ENCODE measurements around the gene HSPA5.

The HSPA5 gene

GRCh38 chr9:125255781-125256391 is 14.7 kb upstream of the HSPA5 start:
- no CpG with 5 or more reads among the region's 2 CpGs for WGBS (ENCODE audit: extremely low coverage, insufficient coverage, low lambda C conversion rate)

GRCh38 chr9:125254231-125254630 is 13.1 kb upstream of the HSPA5 start:
- Histone ChIP-seq H3K23ac (ENCODE audit: low read length) (no peak overlapping the region), H2BK120ac (ENCODE audit: low read depth, low read length) (no peak overlapping the region), H3K79me1 (ENCODE audit: low read length) (no peaks in the 10 kb centered on the region), H3K4me3 (ENCODE audit: low read length) (no peak overlapping the region), H3K27me3 (ENCODE audit: insufficient read depth, low read length, poor library complexity) (no peaks in the 10 kb centered on the region), H4K5ac (ENCODE audit: low read length) (no peak overlapping the region), H3K56ac (ENCODE audit: low read length) (no peak overlapping the region), H2AK5ac (ENCODE audit: low read length) (no peak overlapping the region), H2BK5ac (ENCODE audit: low read length) (no peak overlapping the region), H3K4me2 (ENCODE audit: low read length) (no peak overlapping the region), H3K4me1 (ENCODE audit: control insufficient read depth, low read depth, low read length) (no peaks in the 10 kb centered on the region), H3K9ac (ENCODE audit: low read length) (no peak overlapping the region), H3K27ac (ENCODE audit: low read depth, low read length) (no peak overlapping the region), H4K8ac (ENCODE audit: low read depth, low read length) (no peak overlapping the region), H3K4ac (ENCODE audit: low read depth, low read length) (no peak overlapping the region), H3K36me3 (ENCODE audit: control insufficient read depth, insufficient read depth, low read length) (no peaks in the 10 kb centered on the region), H2BK15ac (replicated peaks; ENCODE audit: low read depth) (no peak overlapping the region), H3K18ac (ENCODE audit: low read length) (no peak overlapping the region), H3K79me2 (ENCODE audit: control insufficient read depth, insufficient read depth, low read length) (no peaks in the 10 kb centered on the region)
- no peak for DNase-seq

More at GRCh38 chr9:125255781-125256391, 14.7 kb upstream of the HSPA5 start:
- no peak for DNase-seq
- Histone ChIP-seq H3K4me3 (ENCODE audit: low read length) (no peak overlapping the region), H3K23ac (ENCODE audit: low read length) (no peak overlapping the region), H2AK5ac (ENCODE audit: low read length) (no peak overlapping the region), H3K27ac (ENCODE audit: low read depth, low read length) (no peak overlapping the region), H4K5ac (ENCODE audit: low read length) (no peak overlapping the region), H3K56ac (ENCODE audit: low read length) (no peak overlapping the region), H3K4me1 (ENCODE audit: control insufficient read depth, low read depth, low read length) (no peaks in the 10 kb centered on the region), H3K18ac (ENCODE audit: low read length) (no peak overlapping the region), H2BK5ac (ENCODE audit: low read length) (no peak overlapping the region), H3K79me1 (ENCODE audit: low read length) (no peaks in the 10 kb centered on the region), H3K79me2 (ENCODE audit: control insufficient read depth, insufficient read depth, low read length) (no peaks in the 10 kb centered on the region), H3K4me2 (ENCODE audit: low read length) (no peak overlapping the region), H2BK120ac (ENCODE audit: low read depth, low read length) (no peak overlapping the region), H3K4ac (ENCODE audit: low read depth, low read length) (no peak overlapping the region), H3K36me3 (ENCODE audit: control insufficient read depth, insufficient read depth, low read length) (no peaks in the 10 kb centered on the region), H3K9ac (ENCODE audit: low read length) (no peak overlapping the region), H2BK15ac (replicated peaks; ENCODE audit: low read depth) (no peak overlapping the region), H4K8ac (ENCODE audit: low read depth, low read length) (no peak overlapping the region), H3K27me3 (ENCODE audit: insufficient read depth, low read length, poor library complexity) (no peaks in the 10 kb centered on the region)

- Histone ChIP-seq H3K4me1 (ENCODE audit: control insufficient read depth, low read depth, low read length) (no peaks in the 10 kb centered on the region), H3K23ac (ENCODE audit: low read length) (no peak overlapping the region), H4K5ac (ENCODE audit: low read length) (no peak overlapping the region), H3K27ac (ENCODE audit: low read depth, low read length) (no peak overlapping the region), H4K8ac (ENCODE audit: low read depth, low read length) (no peak overlapping the region), H2AK5ac (ENCODE audit: low read length) (no peak overlapping the region), H3K56ac (ENCODE audit: low read length) (no peak overlapping the region), H2BK5ac (ENCODE audit: low read length) (no peak overlapping the region), H3K9ac (ENCODE audit: low read length) (no peak overlapping the region), H3K79me2 (ENCODE audit: control insufficient read depth, insufficient read depth, low read length) (no peaks in the 10 kb centered on the region), H3K4me3 (ENCODE audit: low read length) (no peak overlapping the region), H3K18ac (ENCODE audit: low read length) (no peak overlapping the region), H3K27me3 (ENCODE audit: insufficient read depth, low read length, poor library complexity) (no peaks in the 10 kb centered on the region), H3K79me1 (ENCODE audit: low read length) (no peaks in the 10 kb centered on the region), H2BK120ac (ENCODE audit: low read depth, low read length) (no peak overlapping the region), H3K4ac (ENCODE audit: low read depth, low read length) (no peak overlapping the region), H3K4me2 (ENCODE audit: low read length) (no peak overlapping the region), H2BK15ac (replicated peaks; ENCODE audit: low read depth) (no peak overlapping the region), H3K36me3 (ENCODE audit: control insufficient read depth, insufficient read depth, low read length) (no peaks in the 10 kb centered on the region)
- WGBS (ENCODE audit: extremely low coverage, insufficient coverage, low lambda C conversion rate): no CpG with 5 or more reads among the region's 6 CpGs
- no peak for DNase-seq
Measured at GRCh38 chr9:125246261-125246667, 5.1 kb upstream of the HSPA5 start.

- Histone ChIP-seq H2AK5ac (ENCODE audit: low read length) (no peak overlapping the region), H2BK120ac (ENCODE audit: low read depth, low read length) (no peak overlapping the region), H3K36me3 (ENCODE audit: control insufficient read depth, insufficient read depth, low read length) (peaks cover 4% of the 10 kb centered on the region), H3K27me3 (ENCODE audit: insufficient read depth, low read length, poor library complexity) (no peaks in the 10 kb centered on the region), H3K4me3 (ENCODE audit: low read length) (no peak overlapping the region), H3K79me2 (ENCODE audit: control insufficient read depth, insufficient read depth, low read length) (peaks cover 21% of the 10 kb centered on the region), H3K4me2 (ENCODE audit: low read length) (no peak overlapping the region), H3K23ac (ENCODE audit: low read length) (no peak overlapping the region), H3K9ac (ENCODE audit: low read length) (no peak overlapping the region), H3K27ac (ENCODE audit: low read depth, low read length) (no peak overlapping the region), H4K8ac (ENCODE audit: low read depth, low read length) (no peak overlapping the region), H3K56ac (ENCODE audit: low read length) (no peak overlapping the region), H2BK5ac (ENCODE audit: low read length) (no peak overlapping the region), H3K4me1 (ENCODE audit: control insufficient read depth, low read depth, low read length) (peaks cover 1% of the 10 kb centered on the region), H4K5ac (ENCODE audit: low read length) (no peak overlapping the region), H3K18ac (ENCODE audit: low read length) (no peak overlapping the region), H3K4ac (ENCODE audit: low read depth, low read length) (peak overlapping the region; percentile 79), H3K79me1 (ENCODE audit: low read length) (no peaks in the 10 kb centered on the region), H2BK15ac (replicated peaks; ENCODE audit: low read depth) (no peak overlapping the region)
- no peak for DNase-seq
- no CpG with 5 or more reads among the region's 15 CpGs for WGBS (ENCODE audit: extremely low coverage, insufficient coverage, low lambda C conversion rate)
Measured at GRCh38 chr9:125243792-125244260, 2.7 kb upstream of the HSPA5 start.

GRCh38 chr9:125241863-125242739 is 958 bp upstream of the HSPA5 start:
- peaks cover 38% of the 10 kb centered on the region for H3K79me2 ChIP-seq (ENCODE audit: control insufficient read depth, insufficient read depth, low read length)
- H3K79me1 ChIP-seq (ENCODE audit: low read length): peaks cover 3% of the 10 kb centered on the region
- H3K9ac ChIP-seq (ENCODE audit: low read length): peak overlapping the region; percentile 87
- H3K23ac ChIP-seq (ENCODE audit: low read length): no peak overlapping the region
- peak overlapping the region; percentile 35 for H3K18ac ChIP-seq (ENCODE audit: low read length)
- peak overlapping the region; percentile 15 for H3K4me2 ChIP-seq (ENCODE audit: low read length)
- H2AK5ac ChIP-seq (ENCODE audit: low read length): peak overlapping the region; percentile 27
- H3K56ac ChIP-seq (ENCODE audit: low read length): peak overlapping the region; percentile 99
- peak overlapping the region; percentile 95 for H3K4ac ChIP-seq (ENCODE audit: low read depth, low read length)
- no peak overlapping the region for H2BK15ac ChIP-seq (replicated peaks; ENCODE audit: low read depth)
- peaks cover 8% of the 10 kb centered on the region for H3K36me3 ChIP-seq (ENCODE audit: control insufficient read depth, insufficient read depth, low read length)
- H3K27me3 ChIP-seq (ENCODE audit: insufficient read depth, low read length, poor library complexity): no peaks in the 10 kb centered on the region
- peak overlapping the region; percentile 82 for H4K5ac ChIP-seq (ENCODE audit: low read length)
- H3K27ac ChIP-seq (ENCODE audit: low read depth, low read length): peak overlapping the region; percentile 46
- peaks cover 1% of the 10 kb centered on the region for H3K4me1 ChIP-seq (ENCODE audit: control insufficient read depth, low read depth, low read length)
- H2BK5ac ChIP-seq (ENCODE audit: low read length): peak overlapping the region; percentile 12
- no CpG with 5 or more reads among the region's 27 CpGs for WGBS (ENCODE audit: extremely low coverage, insufficient coverage, low lambda C conversion rate)
- DNase-seq: no peak
- no peak overlapping the region for H2BK120ac ChIP-seq (ENCODE audit: low read depth, low read length)
- peak overlapping the region; percentile 76 for H3K4me3 ChIP-seq (ENCODE audit: low read length)
- peak overlapping the region; percentile 67 for H4K8ac ChIP-seq (ENCODE audit: low read depth, low read length)

Measured in mesendoderm (in vitro differentiated cells).